A549 (cell line): Measurements from ENCODE around the gene CERS2. TPM values are rescaled to one million over a fixed set of nuclear protein-coding genes. Genes with fewer than 3 reads are reported as not detected.
A peak's percentile ranks its signal among the peaks of the same experiment; 100 is the strongest.

Experiments used
- ATAC-seq, 2 experiments: fragments of 200-7000 bp in 1 of 2; fragments of >200 bp in 1 of 2; cut with Nextera tagmentation in 1 of 2; cut with Tn5 transposase in 1 of 2; 3 replicates each; pipeline versions ENCODE4 v1.8.0 to v1.9.1; 2018 to 2020; ENCODE audit warnings: mild to moderate bottlenecking in 1 of 2, moderate library complexity in 1 of 2
- CTCF ChIA-PET: fragments of 300-600 bp; sonication (Branson Sonifier 250); formaldehyde crosslinking; extraction: SDS; loops from one replicate; lab custom pipeline; 2021; ENCODE audit warnings: antibody characterized with exemption, inconsistent platforms; lab: Yijun Ruan, JAX
- POLR2A ChIA-PET: fragments of 350-600 bp; formaldehyde crosslinking; extraction: SDS; loops from one replicate; lab custom pipeline; 2021; ENCODE audit warnings: antibody characterized with exemption, inconsistent platforms; lab: Yijun Ruan, JAX
- DNase-seq, 2 experiments: peaks; one replicate each; pipeline versions ENCODE4 v3.0.0 to v3.0.0-alpha.2; 2011 to 2016; ENCODE audit warnings: low read depth in 1 of 2, low spot score in 1 of 2
- FAIRE-seq: peaks from 2 replicates; lab custom pipeline; 2011; peaks lifted over from hg19 to GRCh38; lab: Jason Lieb, UNC
- H3K27ac ChIP-seq, 2 experiments: fragments of >200 bp; sonication (Bioruptor Twin); formaldehyde crosslinking; 3 replicates each; pipeline ENCODE4 v1.5.1; 2016 to 2017
- H3K4me1 ChIP-seq: fragments of >200 bp; sonication (Bioruptor Twin); formaldehyde crosslinking; 3 replicates; pipeline ENCODE4 v1.6.1; 2016
- H3K4me2 ChIP-seq: fragments of >200 bp; sonication (Bioruptor Twin); formaldehyde crosslinking; 3 replicates; pipeline ENCODE4 v1.6.1; 2016
- H3K4me3 ChIP-seq: fragments of >200 bp; sonication (Bioruptor Twin); formaldehyde crosslinking; 3 replicates; pipeline ENCODE4 v1.5.1; 2016
- H3K9me3 ChIP-seq: fragments of >200 bp; sonication (Bioruptor Twin); formaldehyde crosslinking; 3 replicates; pipeline ENCODE4 v1.6.1; 2016
- EP300 ChIP-seq, 2 experiments: fragments of >200 bp; sonication (Bioruptor Twin); formaldehyde crosslinking; IDR thresholded peaks; 2 replicates in 1 of 2; 3 replicates in 1 of 2; pipeline ENCODE4 v1.6.1; 2016 to 2017
- GATA3 ChIP-seq: IDR thresholded peaks from 2 replicates; pipeline ENCODE4 v1.6.1; 2012; ENCODE audit warnings: borderline replicate concordance
- HEYL ChIP-seq: fragments of 250-450 bp; sonication (Bioruptor Pico); IDR thresholded peaks from 2 replicates; pipeline ENCODE4 v1.8.0; 2021; ENCODE audit warnings: mild to moderate bottlenecking, moderate library complexity
- HOXB13 ChIP-seq: fragments of 250-450 bp; sonication (Bioruptor Pico); IDR thresholded peaks from 2 replicates; pipeline ENCODE4 v1.5.0; 2020; ENCODE audit warnings: low read depth, mild to moderate bottlenecking, moderate library complexity
- KDM5A ChIP-seq: fragments of 200-600 bp; sonication (generic); IDR thresholded peaks from 2 replicates; pipeline ENCODE4 v1.6.1; 2016; ENCODE audit warnings: antibody characterized with exemption, mild to moderate bottlenecking
- MAFK ChIP-seq: fragments of 450-650 bp; IDR thresholded peaks from 2 replicates; pipeline ENCODE4 v1.6.1; 2014; ENCODE audit not compliant: partially characterized antibody
- MAZ ChIP-seq: fragments of 150-350 bp; IDR thresholded peaks from 2 replicates; pipeline ENCODE4 v1.6.1; 2014; ENCODE audit warnings: antibody characterized with exemption, low read depth, low read length, borderline replicate concordance
- NFE2L2 ChIP-seq: fragments of 150-350 bp; conservative IDR thresholded peaks from 2 replicates; pipeline ENCODE4 v1.6.1; 2014; ENCODE audit warnings: low read length
- PHF8 ChIP-seq: fragments of 200-600 bp; sonication (generic); IDR thresholded peaks from 2 replicates; pipeline ENCODE4 v1.6.1; 2016; ENCODE audit warnings: low read depth, mild to moderate bottlenecking, antibody characterized with exemption, moderate library complexity, borderline replicate concordance
- POLR2A ChIP-seq: IDR thresholded peaks from 2 replicates; pipeline ENCODE4 v1.6.1; 2012; ENCODE audit warnings: mild to moderate bottlenecking, low read length
- POLR2AphosphoS2 ChIP-seq: conservative IDR thresholded peaks from 2 replicates; pipeline ENCODE4 v1.6.1; 2012; ENCODE audit warnings: low read length, improper control_type of control experiment, inconsistent platforms
- RNF2 ChIP-seq: fragments of 200-600 bp; sonication (generic); IDR thresholded peaks from 2 replicates; pipeline ENCODE4 v1.6.1; 2016; ENCODE audit warnings: low read depth, mild to moderate bottlenecking, antibody characterized with exemption, moderate library complexity, borderline replicate concordance
- WGBS: methylation state at CpG from one replicate; pipeline ENCODE4 v1.1.6; 2017; ENCODE audit errors: missing lambda C conversion rate; 5-methylcytosine and 5-hydroxymethylcytosine counted together
- polyA plus RNA-seq, 4 experiments: library from polyadenylated mRNA; depleted of rRNA in 3 of 4; stranded (reverse); fragments of >200 nt; fragmentation: RNase III in 1 of 4; extraction: RNeasy Plus Mini Kit Qiagen cat#74134 plus additional on column Dnase treatment in 1 of 4; gene quantifications; 2 replicates in 3 of 4; 3 replicates in 1 of 4; pipeline ENCODE4 v1.2.3, GENCODE V29; 2011 to 2017
- TF ChIP-seq, protein P1 (sequence below): fragments of 150-350 bp; IDR thresholded peaks from 2 replicates; pipeline ENCODE4 v1.6.1; 2014; ENCODE audit warnings: low read depth, mild to moderate bottlenecking, low read length
- TF ChIP-seq, protein P2 (sequence below): fragments of >200 bp; sonication (Bioruptor Twin); formaldehyde crosslinking; IDR thresholded peaks from 2 replicates; pipeline ENCODE4 v1.6.1; 2016
- TF ChIP-seq, protein P3 (sequence below): fragments of 250-450 bp; sonication (Bioruptor Pico); IDR thresholded peaks from 2 replicates; pipeline ENCODE4 v1.5.0; 2020; ENCODE audit warnings: low read depth, mild to moderate bottlenecking, moderate library complexity
- TF ChIP-seq, protein P4 (sequence below): fragments of 200-600 bp; sonication (generic); IDR thresholded peaks from 2 replicates; pipeline ENCODE4 v1.6.1; 2016; ENCODE audit warnings: antibody characterized with exemption, mild to moderate bottlenecking, moderate library complexity
- TF ChIP-seq, protein P5 (sequence below): fragments of >200 bp; sonication (Bioruptor Twin); formaldehyde crosslinking; IDR thresholded peaks from 3 replicates; pipeline ENCODE4 v1.6.1; 2016
- TF ChIP-seq, protein P6 (sequence below): fragments of 450-650 bp; IDR thresholded peaks from 2 replicates; pipeline ENCODE4 v1.6.1; 2014; ENCODE audit warnings: antibody characterized with exemption
- TF ChIP-seq, protein P7 (sequence below): fragments of >200 bp; sonication (Bioruptor Twin); formaldehyde crosslinking; IDR thresholded peaks from 3 replicates; pipeline ENCODE4 v1.5.1; 2016

CERS2 gene
- polyA plus RNA-seq, 2 of the 4 experiments (the other 2 are of a cell fraction) = 196 to 356 TPM

DNA sequence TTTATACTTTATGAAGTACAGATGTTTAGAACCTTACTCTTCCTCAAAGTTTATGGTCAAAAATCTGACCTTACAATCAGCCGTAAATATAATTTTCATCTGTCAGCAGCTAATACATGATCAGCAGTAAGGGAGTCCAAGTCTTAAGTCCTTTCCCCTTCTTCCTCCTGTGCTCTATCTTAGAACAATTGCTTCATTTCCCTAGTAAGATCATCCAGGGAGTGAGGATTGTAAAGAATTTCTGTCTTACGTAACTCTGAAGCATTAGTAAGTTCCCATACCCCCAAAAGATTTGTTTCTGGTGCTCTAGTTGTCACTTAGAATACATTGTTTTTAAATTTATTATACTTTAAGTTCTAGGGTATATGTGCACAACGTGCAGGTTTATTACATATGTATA is 46.3 kb downstream of the CERS2 start:
- no peak overlapping the region for H3K4me3 ChIP-seq
- ChIA-PET CTCF (no interaction called here), POLR2A (no interaction called here)
- ATAC-seq = no peak
- no peak for DNase-seq
- H3K27ac ChIP-seq = no peak overlapping the region
- TF ChIP-seq, protein P1, sequence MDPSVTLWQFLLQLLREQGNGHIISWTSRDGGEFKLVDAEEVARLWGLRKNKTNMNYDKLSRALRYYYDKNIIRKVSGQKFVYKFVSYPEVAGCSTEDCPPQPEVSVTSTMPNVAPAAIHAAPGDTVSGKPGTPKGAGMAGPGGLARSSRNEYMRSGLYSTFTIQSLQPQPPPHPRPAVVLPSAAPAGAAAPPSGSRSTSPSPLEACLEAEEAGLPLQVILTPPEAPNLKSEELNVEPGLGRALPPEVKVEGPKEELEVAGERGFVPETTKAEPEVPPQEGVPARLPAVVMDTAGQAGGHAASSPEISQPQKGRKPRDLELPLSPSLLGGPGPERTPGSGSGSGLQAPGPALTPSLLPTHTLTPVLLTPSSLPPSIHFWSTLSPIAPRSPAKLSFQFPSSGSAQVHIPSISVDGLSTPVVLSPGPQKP = no peak
- TF ChIP-seq RNF2 (no peak), PHF8 (no peak), HOXB13 (CRISPR knock-in tag) (no peak), MAFK (no peak)
- TF ChIP-seq, protein P2, sequence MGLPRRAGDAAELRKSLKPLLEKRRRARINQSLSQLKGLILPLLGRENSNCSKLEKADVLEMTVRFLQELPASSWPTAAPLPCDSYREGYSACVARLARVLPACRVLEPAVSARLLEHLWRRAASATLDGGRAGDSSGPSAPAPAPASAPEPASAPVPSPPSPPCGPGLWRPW = no peak
- TF ChIP-seq, protein P3, sequence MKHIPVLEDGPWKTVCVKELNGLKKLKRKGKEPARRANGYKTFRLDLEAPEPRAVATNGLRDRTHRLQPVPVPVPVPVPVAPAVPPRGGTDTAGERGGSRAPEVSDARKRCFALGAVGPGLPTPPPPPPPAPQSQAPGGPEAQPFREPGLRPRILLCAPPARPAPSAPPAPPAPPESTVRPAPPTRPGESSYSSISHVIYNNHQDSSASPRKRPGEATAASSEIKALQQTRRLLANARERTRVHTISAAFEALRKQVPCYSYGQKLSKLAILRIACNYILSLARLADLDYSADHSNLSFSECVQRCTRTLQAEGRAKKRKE (CRISPR knock-in tag) = no peak
- FAIRE-seq = no peak
- peaks cover 7% of the 10 kb centered on the region; the same call in 2 of the 3 replicates for H3K4me1 ChIP-seq
- 89% methylated on average over 3 of the region's 3 CpGs for WGBS
- no peak overlapping the region for H3K4me2 ChIP-seq
- peaks cover 14% of the 10 kb centered on the region for H3K9me3 ChIP-seq

DNA sequence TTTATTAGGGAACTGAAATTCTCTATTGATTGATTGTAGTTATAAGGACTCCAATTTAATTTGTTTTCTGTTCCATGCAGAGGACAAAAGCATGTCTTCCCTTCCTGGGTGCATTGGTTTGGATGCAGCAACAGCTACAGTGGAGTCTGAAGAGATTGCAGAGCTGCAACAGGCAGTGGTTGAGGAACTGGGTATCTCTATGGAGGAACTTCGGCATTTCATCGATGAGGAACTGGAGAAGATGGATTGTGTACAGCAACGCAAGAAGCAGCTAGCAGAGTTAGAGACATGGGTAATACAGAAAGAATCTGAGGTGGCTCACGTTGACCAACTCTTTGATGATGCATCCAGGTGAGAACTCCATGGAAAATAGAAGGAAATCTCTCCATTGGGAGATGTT is 47.0 kb downstream of the CERS2 start:
- Histone ChIP-seq H3K27ac (no peak overlapping the region), H3K4me3 (no peak overlapping the region), H3K4me2 (peak overlapping the region; percentile 72), H3K4me1 (peaks cover 10% of the 10 kb centered on the region; the same call in 2 of the 3 replicates), H3K9me3 (peaks cover 14% of the 10 kb centered on the region)
- no peak for DNase-seq
- ATAC-seq = no peak
- FAIRE-seq = no peak
- CTCF ChIA-PET = interaction anchor here (0.6 kb wide), 1 partner anchor 59 kb away, joined by 4 read pairs; no protein-coding TSS in a partner anchor
- POLR2A ChIA-PET = no interaction called here
- WGBS = 94% methylated on average over 4 of the region's 4 CpGs
- TF ChIP-seq GATA3 (no peak), NFE2L2 (no peak), POLR2AphosphoS2 (no peak), MAZ (no peak), EP300 (IDR thresholded peaks at IDR 0.05) (no peak), POLR2A (no peak), HEYL (no peak), KDM5A (no peak)
- TF ChIP-seq, protein P4, sequence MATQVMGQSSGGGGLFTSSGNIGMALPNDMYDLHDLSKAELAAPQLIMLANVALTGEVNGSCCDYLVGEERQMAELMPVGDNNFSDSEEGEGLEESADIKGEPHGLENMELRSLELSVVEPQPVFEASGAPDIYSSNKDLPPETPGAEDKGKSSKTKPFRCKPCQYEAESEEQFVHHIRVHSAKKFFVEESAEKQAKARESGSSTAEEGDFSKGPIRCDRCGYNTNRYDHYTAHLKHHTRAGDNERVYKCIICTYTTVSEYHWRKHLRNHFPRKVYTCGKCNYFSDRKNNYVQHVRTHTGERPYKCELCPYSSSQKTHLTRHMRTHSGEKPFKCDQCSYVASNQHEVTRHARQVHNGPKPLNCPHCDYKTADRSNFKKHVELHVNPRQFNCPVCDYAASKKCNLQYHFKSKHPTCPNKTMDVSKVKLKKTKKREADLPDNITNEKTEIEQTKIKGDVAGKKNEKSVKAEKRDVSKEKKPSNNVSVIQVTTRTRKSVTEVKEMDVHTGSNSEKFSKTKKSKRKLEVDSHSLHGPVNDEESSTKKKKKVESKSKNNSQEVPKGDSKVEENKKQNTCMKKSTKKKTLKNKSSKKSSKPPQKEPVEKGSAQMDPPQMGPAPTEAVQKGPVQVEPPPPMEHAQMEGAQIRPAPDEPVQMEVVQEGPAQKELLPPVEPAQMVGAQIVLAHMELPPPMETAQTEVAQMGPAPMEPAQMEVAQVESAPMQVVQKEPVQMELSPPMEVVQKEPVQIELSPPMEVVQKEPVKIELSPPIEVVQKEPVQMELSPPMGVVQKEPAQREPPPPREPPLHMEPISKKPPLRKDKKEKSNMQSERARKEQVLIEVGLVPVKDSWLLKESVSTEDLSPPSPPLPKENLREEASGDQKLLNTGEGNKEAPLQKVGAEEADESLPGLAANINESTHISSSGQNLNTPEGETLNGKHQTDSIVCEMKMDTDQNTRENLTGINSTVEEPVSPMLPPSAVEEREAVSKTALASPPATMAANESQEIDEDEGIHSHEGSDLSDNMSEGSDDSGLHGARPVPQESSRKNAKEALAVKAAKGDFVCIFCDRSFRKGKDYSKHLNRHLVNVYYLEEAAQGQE = no peak
- TF ChIP-seq, protein P5, sequence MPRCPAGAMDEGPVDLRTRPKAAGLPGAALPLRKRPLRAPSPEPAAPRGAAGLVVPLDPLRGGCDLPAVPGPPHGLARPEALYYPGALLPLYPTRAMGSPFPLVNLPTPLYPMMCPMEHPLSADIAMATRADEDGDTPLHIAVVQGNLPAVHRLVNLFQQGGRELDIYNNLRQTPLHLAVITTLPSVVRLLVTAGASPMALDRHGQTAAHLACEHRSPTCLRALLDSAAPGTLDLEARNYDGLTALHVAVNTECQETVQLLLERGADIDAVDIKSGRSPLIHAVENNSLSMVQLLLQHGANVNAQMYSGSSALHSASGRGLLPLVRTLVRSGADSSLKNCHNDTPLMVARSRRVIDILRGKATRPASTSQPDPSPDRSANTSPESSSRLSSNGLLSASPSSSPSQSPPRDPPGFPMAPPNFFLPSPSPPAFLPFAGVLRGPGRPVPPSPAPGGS = no peak
- TF ChIP-seq, protein P6, sequence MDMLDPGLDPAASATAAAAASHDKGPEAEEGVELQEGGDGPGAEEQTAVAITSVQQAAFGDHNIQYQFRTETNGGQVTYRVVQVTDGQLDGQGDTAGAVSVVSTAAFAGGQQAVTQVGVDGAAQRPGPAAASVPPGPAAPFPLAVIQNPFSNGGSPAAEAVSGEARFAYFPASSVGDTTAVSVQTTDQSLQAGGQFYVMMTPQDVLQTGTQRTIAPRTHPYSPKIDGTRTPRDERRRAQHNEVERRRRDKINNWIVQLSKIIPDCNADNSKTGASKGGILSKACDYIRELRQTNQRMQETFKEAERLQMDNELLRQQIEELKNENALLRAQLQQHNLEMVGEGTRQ = no peak
- TF ChIP-seq, protein P7, sequence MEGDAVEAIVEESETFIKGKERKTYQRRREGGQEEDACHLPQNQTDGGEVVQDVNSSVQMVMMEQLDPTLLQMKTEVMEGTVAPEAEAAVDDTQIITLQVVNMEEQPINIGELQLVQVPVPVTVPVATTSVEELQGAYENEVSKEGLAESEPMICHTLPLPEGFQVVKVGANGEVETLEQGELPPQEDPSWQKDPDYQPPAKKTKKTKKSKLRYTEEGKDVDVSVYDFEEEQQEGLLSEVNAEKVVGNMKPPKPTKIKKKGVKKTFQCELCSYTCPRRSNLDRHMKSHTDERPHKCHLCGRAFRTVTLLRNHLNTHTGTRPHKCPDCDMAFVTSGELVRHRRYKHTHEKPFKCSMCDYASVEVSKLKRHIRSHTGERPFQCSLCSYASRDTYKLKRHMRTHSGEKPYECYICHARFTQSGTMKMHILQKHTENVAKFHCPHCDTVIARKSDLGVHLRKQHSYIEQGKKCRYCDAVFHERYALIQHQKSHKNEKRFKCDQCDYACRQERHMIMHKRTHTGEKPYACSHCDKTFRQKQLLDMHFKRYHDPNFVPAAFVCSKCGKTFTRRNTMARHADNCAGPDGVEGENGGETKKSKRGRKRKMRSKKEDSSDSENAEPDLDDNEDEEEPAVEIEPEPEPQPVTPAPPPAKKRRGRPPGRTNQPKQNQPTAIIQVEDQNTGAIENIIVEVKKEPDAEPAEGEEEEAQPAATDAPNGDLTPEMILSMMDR = no peak
